DOHH2 (cell line): ENCODE data around the gene PADI4.

ENCODE experiments used
- H3F3A ChIP-seq: fragments of 200-600 bp; sonication (generic), shearing (Covaris generic); 2 replicates; pipeline ENCODE4 v1.6.0; 2016; ENCODE audit warnings: antibody characterized with exemption, mild to moderate bottlenecking; ENCODE audit not compliant: control insufficient read depth, insufficient read depth
- H3K27ac ChIP-seq: fragments of 200-600 bp; sonication (generic); 2 replicates; pipeline ENCODE4 v1.5.1; 2014; ENCODE audit warnings: low read depth, mild to moderate bottlenecking, low read length, moderate library complexity
- H3K27me3 ChIP-seq: fragments of 200-600 bp; sonication (generic); 2 replicates; pipeline ENCODE4 v1.6.1; 2014; ENCODE audit warnings: mild to moderate bottlenecking, low read length, mixed read lengths; ENCODE audit not compliant: control insufficient read depth
- H3K36me3 ChIP-seq: fragments of 200-600 bp; sonication (generic); 2 replicates; pipeline ENCODE4 v1.6.1; 2014; ENCODE audit warnings: mild to moderate bottlenecking, low read length, moderate library complexity, mixed read lengths; ENCODE audit not compliant: control insufficient read depth
- H3K4me1 ChIP-seq: fragments of 200-600 bp; sonication (generic); 2 replicates; pipeline ENCODE4 v1.6.1; 2014; ENCODE audit warnings: mild to moderate bottlenecking, low read length, mixed read lengths; ENCODE audit not compliant: control insufficient read depth
- H3K4me2 ChIP-seq: fragments of 200-600 bp; sonication (generic); 2 replicates; pipeline ENCODE4 v1.6.0; 2014; ENCODE audit warnings: mild to moderate bottlenecking, low read length, moderate library complexity
- H3K4me3 ChIP-seq: fragments of 200-600 bp; sonication (generic); 2 replicates; pipeline ENCODE4 v1.5.1; 2014; ENCODE audit warnings: mild to moderate bottlenecking, low read length, mixed read lengths
- H3K79me2 ChIP-seq: fragments of 200-600 bp; sonication (generic); 2 replicates; pipeline ENCODE4 v1.6.1; 2014; ENCODE audit warnings: mild to moderate bottlenecking, low read length, mixed read lengths; ENCODE audit not compliant: control insufficient read depth
- H3K9me2 ChIP-seq: fragments of 200-600 bp; sonication (generic); replicated peaks from 2 replicates; pipeline ENCODE4 v1.6.1; 2014; ENCODE audit warnings: mild to moderate bottlenecking, low read length, mixed read lengths; ENCODE audit not compliant: control insufficient read depth
- H3K9me3 ChIP-seq: fragments of 200-600 bp; sonication (generic); 2 replicates; pipeline ENCODE4 v1.6.1; 2014; ENCODE audit warnings: antibody characterized with exemption, low read length, mixed read lengths; ENCODE audit not compliant: control insufficient read depth, insufficient read depth
- H4K20me1 ChIP-seq: fragments of 200-600 bp; sonication (generic); 2 replicates; pipeline ENCODE4 v1.6.0; 2014; ENCODE audit warnings: low read depth, mild to moderate bottlenecking, antibody characterized with exemption, low read length, moderate library complexity; ENCODE audit not compliant: control insufficient read depth, insufficient read depth
- EZH2phosphoT487 ChIP-seq: fragments of 200-600 bp; sonication (generic); IDR thresholded peaks from 2 replicates; pipeline ENCODE4 v1.6.1; 2017; ENCODE audit warnings: borderline replicate concordance, mild to moderate bottlenecking, antibody characterized with exemption, low read length, moderate library complexity, mixed read lengths
- TF ChIP-seq, protein P1 (sequence below): fragments of 200-600 bp; sonication (generic); IDR thresholded peaks from one replicate; pipeline ENCODE4 v1.5.1; 2014; ENCODE audit warnings: antibody characterized with exemption, mild to moderate bottlenecking, low read depth, low read length; ENCODE audit not compliant: poor library complexity, severe bottlenecking

Gene PADI4, protein sequence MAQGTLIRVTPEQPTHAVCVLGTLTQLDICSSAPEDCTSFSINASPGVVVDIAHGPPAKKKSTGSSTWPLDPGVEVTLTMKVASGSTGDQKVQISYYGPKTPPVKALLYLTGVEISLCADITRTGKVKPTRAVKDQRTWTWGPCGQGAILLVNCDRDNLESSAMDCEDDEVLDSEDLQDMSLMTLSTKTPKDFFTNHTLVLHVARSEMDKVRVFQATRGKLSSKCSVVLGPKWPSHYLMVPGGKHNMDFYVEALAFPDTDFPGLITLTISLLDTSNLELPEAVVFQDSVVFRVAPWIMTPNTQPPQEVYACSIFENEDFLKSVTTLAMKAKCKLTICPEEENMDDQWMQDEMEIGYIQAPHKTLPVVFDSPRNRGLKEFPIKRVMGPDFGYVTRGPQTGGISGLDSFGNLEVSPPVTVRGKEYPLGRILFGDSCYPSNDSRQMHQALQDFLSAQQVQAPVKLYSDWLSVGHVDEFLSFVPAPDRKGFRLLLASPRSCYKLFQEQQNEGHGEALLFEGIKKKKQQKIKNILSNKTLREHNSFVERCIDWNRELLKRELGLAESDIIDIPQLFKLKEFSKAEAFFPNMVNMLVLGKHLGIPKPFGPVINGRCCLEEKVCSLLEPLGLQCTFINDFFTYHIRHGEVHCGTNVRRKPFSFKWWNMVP

DNA sequence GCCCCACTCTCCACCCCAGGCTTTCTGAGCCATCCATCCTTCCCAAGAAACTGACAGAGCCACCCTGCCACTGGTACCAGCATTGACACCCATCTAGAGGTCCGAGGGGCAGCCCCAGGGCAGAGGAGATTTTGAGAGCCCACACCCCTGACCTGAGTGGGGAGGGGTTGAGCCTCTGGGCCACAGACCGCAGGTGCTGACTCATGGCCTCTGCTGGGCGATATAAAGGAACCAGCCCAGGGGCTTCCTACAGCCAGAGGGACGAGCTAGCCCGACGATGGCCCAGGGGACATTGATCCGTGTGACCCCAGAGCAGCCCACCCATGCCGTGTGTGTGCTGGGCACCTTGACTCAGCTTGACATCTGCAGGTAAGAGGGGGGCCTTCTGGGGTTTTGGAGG is at the start of gene PADI4:
Gene PADI4, plus strand, starts transcription at position 252 of the 400 bp plus-strand sequence. Its CDS starts 26 bp downstream, at position 278.
- Histone ChIP-seq H3F3A (no peaks in the 10 kb centered on the region), H3K4me1 (no peaks in the 10 kb centered on the region), H3K27ac (no peak within 1 kb of the TSS), H3K79me2 (no peaks in the 10 kb centered on the region), H3K4me2 (no peak within 1 kb of the TSS), H3K36me3 (no peaks in the 10 kb centered on the region), H3K9me3 (no peaks in the 10 kb centered on the region), H3K4me3 (no peak within 1 kb of the TSS), H4K20me1 (no peaks in the 10 kb centered on the region), H3K9me2 (no peaks in the 10 kb centered on the region), H3K27me3 (no peaks in the 10 kb centered on the region)
- TF ChIP-seq, protein P1, sequence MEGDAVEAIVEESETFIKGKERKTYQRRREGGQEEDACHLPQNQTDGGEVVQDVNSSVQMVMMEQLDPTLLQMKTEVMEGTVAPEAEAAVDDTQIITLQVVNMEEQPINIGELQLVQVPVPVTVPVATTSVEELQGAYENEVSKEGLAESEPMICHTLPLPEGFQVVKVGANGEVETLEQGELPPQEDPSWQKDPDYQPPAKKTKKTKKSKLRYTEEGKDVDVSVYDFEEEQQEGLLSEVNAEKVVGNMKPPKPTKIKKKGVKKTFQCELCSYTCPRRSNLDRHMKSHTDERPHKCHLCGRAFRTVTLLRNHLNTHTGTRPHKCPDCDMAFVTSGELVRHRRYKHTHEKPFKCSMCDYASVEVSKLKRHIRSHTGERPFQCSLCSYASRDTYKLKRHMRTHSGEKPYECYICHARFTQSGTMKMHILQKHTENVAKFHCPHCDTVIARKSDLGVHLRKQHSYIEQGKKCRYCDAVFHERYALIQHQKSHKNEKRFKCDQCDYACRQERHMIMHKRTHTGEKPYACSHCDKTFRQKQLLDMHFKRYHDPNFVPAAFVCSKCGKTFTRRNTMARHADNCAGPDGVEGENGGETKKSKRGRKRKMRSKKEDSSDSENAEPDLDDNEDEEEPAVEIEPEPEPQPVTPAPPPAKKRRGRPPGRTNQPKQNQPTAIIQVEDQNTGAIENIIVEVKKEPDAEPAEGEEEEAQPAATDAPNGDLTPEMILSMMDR = no peak
- TF ChIP-seq EZH2phosphoT487 = no peak

DNA sequence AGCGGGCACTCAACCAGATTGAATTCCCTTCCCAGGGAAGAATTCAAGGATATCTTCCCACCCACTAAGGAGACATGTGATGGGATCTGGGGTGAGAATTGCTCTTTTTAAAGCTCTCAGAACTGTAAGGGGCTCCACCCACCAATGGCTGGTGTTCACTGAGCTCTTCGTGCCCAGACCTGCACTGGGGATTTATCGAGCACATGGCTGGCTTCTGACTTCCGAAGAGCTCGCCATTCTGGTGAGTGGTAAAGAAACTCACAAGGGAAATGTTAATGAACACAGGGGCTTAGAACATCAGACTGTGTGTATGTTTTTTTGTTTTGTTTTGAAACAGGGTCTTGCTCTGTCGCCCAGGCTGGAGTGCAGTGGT is 49.3 kb upstream of the PADI4 start:
- Histone ChIP-seq H4K20me1 (no peaks in the 10 kb centered on the region), H3K79me2 (no peaks in the 10 kb centered on the region), H3K36me3 (no peaks in the 10 kb centered on the region), H3F3A (no peaks in the 10 kb centered on the region), H3K27ac (no peak overlapping the region), H3K27me3 (peaks cover 5% of the 10 kb centered on the region), H3K4me3 (no peak overlapping the region), H3K4me1 (no peaks in the 10 kb centered on the region), H3K4me2 (no peak overlapping the region), H3K9me2 (no peaks in the 10 kb centered on the region), H3K9me3 (no peaks in the 10 kb centered on the region)
- no peak for TF ChIP-seq EZH2phosphoT487
- TF ChIP-seq, protein P1 = no peak

DNA sequence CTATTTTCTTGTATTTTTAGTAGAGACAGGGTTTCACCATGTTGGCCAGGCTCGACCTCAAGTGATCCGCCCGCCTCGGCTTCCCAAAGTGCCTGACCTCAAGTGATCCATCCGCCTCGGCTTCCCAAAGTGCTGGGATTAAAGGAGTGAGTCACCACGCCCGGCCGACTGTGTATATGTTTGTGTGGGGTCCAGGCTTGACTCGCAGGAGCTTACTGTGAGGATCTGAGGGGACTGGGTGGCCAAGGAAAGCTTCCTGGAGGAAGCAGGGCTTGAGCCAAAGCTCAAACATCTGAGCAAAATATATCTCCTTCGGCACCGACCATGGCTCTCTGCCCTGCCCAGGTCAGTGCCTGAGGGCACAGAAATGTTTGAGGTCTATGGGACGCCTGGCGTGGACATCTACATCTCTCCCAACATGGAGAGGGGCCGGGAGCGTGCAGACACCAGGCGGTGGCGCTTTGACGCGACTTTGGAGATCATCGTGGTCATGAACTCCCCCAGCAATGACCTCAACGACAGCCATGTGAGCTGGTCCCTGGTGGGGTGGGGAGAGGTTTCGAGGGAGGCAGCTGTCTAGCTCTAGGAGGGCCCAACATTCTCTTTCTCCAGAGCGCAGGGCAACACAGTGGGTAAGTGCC is 48.6 kb upstream of the PADI4 start:
- Histone ChIP-seq H3K4me3 (no peak overlapping the region), H3K27ac (no peak overlapping the region), H3K4me1 (no peaks in the 10 kb centered on the region), H3K79me2 (no peaks in the 10 kb centered on the region), H3K36me3 (no peaks in the 10 kb centered on the region), H3K9me2 (no peaks in the 10 kb centered on the region), H4K20me1 (no peaks in the 10 kb centered on the region), H3K4me2 (no peak overlapping the region), H3K27me3 (peaks cover 5% of the 10 kb centered on the region), H3F3A (no peaks in the 10 kb centered on the region), H3K9me3 (no peaks in the 10 kb centered on the region)
- no peak for TF ChIP-seq EZH2phosphoT487
- TF ChIP-seq, protein P1 = no peak
